WERI-Rb-1 (cell line): ENCODE measurements around the gene RCSD1.

ENCODE experiments used
- DNase-seq: peaks from one replicate; pipeline ENCODE4 v3.0.0-alpha.2; 2020
- H3K27ac ChIP-seq: fragments of 250-450 bp; sonication (Bioruptor Pico); 2 replicates; pipeline ENCODE4 v1.5.1; 2020; ENCODE audit warnings: mild to moderate bottlenecking, moderate library complexity
- H3K27me3 ChIP-seq: fragments of 250-450 bp; sonication (Bioruptor Pico); 2 replicates; pipeline ENCODE4 v1.5.1; 2021; ENCODE audit warnings: mild to moderate bottlenecking, low read depth, moderate library complexity; ENCODE audit not compliant: insufficient read depth, severe bottlenecking
- H3K36me3 ChIP-seq: fragments of 250-450 bp; sonication (Bioruptor Pico); 2 replicates; pipeline ENCODE4 v1.5.1; 2020; ENCODE audit warnings: mild to moderate bottlenecking, moderate library complexity
- H3K4me3 ChIP-seq: 2 replicates; pipeline ENCODE4 v1.5.1; 2011; ENCODE audit warnings: low read depth, mild to moderate bottlenecking, control low read depth, low read length
- H3K9me3 ChIP-seq: fragments of 250-450 bp; sonication (Bioruptor Pico); 2 replicates; pipeline ENCODE4 v1.5.1; 2021; ENCODE audit warnings: mild to moderate bottlenecking, moderate library complexity; ENCODE audit not compliant: severe bottlenecking
- TF ChIP-seq, protein P1 (sequence below): IDR thresholded peaks from 2 replicates; pipeline ENCODE4 v1.5.1; 2011; ENCODE audit warnings: low read depth, mild to moderate bottlenecking, control low read depth, inconsistent platforms, low read length

Gene RCSD1

DNA sequence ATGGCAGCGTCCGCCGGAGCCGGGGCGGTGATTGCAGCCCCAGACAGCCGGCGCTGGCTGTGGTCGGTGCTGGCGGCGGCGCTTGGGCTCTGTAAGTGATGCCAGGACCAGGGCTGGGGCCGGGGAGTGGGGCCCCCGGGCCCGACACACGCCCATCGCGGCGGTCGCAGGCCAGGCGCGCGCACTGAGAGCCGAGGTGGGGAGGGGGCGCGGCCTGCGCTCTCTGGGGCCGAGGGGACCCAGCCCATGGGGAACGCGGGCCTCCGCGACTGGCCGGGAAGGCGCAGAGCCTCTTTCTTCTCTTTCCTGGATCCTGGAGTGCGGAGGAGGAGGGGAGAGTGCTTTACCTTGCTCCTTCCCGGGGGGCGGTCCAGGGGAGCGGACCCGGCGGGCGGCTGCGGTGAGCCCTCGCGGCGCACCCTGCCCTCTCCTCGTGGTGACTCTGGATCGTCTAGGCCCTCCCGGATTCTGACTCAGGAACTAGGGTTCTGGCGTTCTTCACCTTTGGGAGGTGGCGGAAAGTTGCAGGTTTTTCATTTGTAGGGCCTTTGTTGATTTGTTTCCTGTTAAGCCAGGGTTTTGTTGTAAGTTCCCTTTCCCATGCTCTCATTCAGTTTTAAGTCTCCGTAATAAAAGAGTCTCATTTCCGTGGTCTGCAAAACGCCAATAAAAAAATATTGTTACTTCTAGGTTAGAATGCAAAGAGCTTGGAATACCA lies 92.3 kb downstream of the RCSD1 start:
- peak overlapping the region; percentile 66 for H3K27ac ChIP-seq
- DNase-seq = peak; percentile 31

GRCh38 chr1:167722870-167723251 lies 92.8 kb downstream of the RCSD1 start:
- Histone ChIP-seq H3K36me3 (no peaks in the 10 kb centered on the region), H3K9me3 (no peaks in the 10 kb centered on the region), H3K27ac (peak overlapping the region; percentile 66; the same call in 1 of the 2 replicates), H3K27me3 (no peaks in the 10 kb centered on the region), H3K4me3 (peak overlapping the region; percentile 55)
- TF ChIP-seq, protein P1, sequence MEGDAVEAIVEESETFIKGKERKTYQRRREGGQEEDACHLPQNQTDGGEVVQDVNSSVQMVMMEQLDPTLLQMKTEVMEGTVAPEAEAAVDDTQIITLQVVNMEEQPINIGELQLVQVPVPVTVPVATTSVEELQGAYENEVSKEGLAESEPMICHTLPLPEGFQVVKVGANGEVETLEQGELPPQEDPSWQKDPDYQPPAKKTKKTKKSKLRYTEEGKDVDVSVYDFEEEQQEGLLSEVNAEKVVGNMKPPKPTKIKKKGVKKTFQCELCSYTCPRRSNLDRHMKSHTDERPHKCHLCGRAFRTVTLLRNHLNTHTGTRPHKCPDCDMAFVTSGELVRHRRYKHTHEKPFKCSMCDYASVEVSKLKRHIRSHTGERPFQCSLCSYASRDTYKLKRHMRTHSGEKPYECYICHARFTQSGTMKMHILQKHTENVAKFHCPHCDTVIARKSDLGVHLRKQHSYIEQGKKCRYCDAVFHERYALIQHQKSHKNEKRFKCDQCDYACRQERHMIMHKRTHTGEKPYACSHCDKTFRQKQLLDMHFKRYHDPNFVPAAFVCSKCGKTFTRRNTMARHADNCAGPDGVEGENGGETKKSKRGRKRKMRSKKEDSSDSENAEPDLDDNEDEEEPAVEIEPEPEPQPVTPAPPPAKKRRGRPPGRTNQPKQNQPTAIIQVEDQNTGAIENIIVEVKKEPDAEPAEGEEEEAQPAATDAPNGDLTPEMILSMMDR = no peak
- no peak for DNase-seq

More for the DNA sequence above, 92.3 kb downstream of the RCSD1 start:
- H3K9me3 ChIP-seq = no peaks in the 10 kb centered on the region
- H3K4me3 ChIP-seq = peak overlapping the region; percentile 55
- no peaks in the 10 kb centered on the region for H3K36me3 ChIP-seq
- TF ChIP-seq, protein P1 = no peak
- H3K27me3 ChIP-seq = no peaks in the 10 kb centered on the region

DNA sequence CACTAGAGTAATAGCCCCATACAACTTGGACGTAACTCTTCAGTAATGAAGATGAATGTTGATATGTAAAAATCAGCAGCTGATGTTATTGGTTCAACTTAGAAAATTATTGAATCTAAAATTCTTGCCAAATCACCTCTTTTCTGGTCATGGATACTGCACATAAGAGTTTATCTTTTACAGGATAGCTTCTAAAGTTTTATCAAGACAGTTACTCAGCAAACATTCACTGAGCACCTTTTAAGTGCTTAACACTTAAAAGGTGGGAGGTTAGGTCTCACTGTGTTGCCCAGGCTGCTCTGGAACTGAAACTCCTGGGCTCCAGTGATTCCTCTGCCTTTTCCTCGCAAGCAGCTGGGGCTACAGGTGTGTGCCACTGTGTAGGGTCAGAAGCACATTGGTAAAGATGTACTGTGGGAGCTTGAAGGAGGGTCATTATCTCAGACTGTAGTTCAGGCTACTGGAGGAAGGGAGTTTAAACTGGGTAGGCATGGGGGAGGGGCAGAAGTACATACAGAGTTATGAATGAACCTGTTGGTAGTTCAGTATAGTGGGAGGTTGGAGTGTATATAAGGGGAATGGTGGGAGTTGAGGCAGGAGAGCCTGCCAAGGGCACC lies 93.8 kb downstream of the RCSD1 start:
- no peaks in the 10 kb centered on the region for H3K36me3 ChIP-seq
- no peak overlapping the region for H3K4me3 ChIP-seq
- TF ChIP-seq, protein P1 = no peak
- no peak for DNase-seq
- H3K27me3 ChIP-seq = no peaks in the 10 kb centered on the region
- H3K27ac ChIP-seq = no peak overlapping the region
- no peaks in the 10 kb centered on the region for H3K9me3 ChIP-seq

DNA sequence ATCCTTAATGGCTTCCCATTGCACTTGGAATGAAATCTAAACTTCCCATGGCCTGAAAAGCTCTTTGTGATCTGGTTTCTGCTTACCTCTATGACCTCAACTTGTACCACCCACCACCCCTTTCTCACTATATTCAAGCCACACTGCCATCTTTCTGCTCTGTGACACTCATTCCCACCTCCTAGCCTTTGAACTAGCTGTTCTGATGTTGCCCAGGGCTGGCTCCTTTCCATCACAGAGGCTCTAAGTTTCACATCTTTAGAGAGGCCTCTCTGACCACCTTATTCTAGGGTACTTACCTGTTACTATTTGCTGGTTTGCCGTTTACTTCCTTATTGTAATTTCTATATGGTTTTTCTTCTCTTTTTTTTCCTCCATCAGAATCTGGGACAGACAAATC lies 96.0 kb downstream of the RCSD1 start:
- no peaks in the 10 kb centered on the region for H3K36me3 ChIP-seq
- no peak overlapping the region for H3K4me3 ChIP-seq
- no peak for DNase-seq
- H3K9me3 ChIP-seq = no peaks in the 10 kb centered on the region
- TF ChIP-seq, protein P1 = no peak
- H3K27me3 ChIP-seq = no peaks in the 10 kb centered on the region
- no peak overlapping the region for H3K27ac ChIP-seq

- no peaks in the 10 kb centered on the region for H3K36me3 ChIP-seq
- H3K27me3 ChIP-seq = no peaks in the 10 kb centered on the region
- no peak overlapping the region for H3K27ac ChIP-seq
- TF ChIP-seq, protein P1 = no peak
- DNase-seq = no peak
- no peak overlapping the region for H3K4me3 ChIP-seq
- no peaks in the 10 kb centered on the region for H3K9me3 ChIP-seq
These were observed 98.9 kb downstream of the RCSD1 start for GRCh38 chr1:167728818-167729410.
